Right renal pelvis (tissue), 4 donors: ENCODE results near the gene ASTN2. TPM values are rescaled to one million over a fixed set of nuclear protein-coding genes. Genes with fewer than 3 reads are reported as not detected.

ENCODE experiments used
- DNase-seq, 4 donors: peaks; one replicate each; pipeline ENCODE4 v3.0.0-alpha.2; 2013; ENCODE audit warnings: low read depth in 4 of 4, low spot score in 3 of 4, missing footprints in 1 of 4
- polyA plus RNA-seq, 4 donors: library from polyadenylated mRNA; unstranded; fragments of 120-200 nt; gene quantifications; one replicate each; pipeline ENCODE4 v1.2.1, GENCODE V29; 2013; ENCODE audit not compliant: insufficient read length in 4 of 4

Gene ASTN2
- polyA plus RNA-seq, 4 donors, result 15.1 to 17.7 (median 16.1) TPM

- no peak for DNase-seq
Measured at GRCh38 chr9:116419181-116419580, 995.7 kb downstream of the ASTN2 start.

- DNase-seq, result no peak
Measured at GRCh38 chr9:116417464-116417863, 997.4 kb downstream of the ASTN2 start.

- no peak for DNase-seq
Measured at GRCh38 chr9:116416421-116416820, 998.4 kb downstream of the ASTN2 start.

- DNase-seq, result no peak
Measured at GRCh38 chr9:116414374-116414773, 1000.5 kb downstream of the ASTN2 start.

- no peak for DNase-seq
Measured at GRCh38 chr9:116411506-116411905, 1003.4 kb downstream of the ASTN2 start.

GRCh38 chr9:116409638-116410037 is 1005.2 kb downstream of the ASTN2 start:
- no peak for DNase-seq

- DNase-seq, result no peak
Measured at GRCh38 chr9:116409129-116409528, 1005.7 kb downstream of the ASTN2 start.

- no peak for DNase-seq
Measured at GRCh38 chr9:116406469-116406868, 1008.4 kb downstream of the ASTN2 start.

GRCh38 chr9:116405321-116405720 is 1009.5 kb downstream of the ASTN2 start:
- no peak for DNase-seq

- no peak for DNase-seq
Measured at GRCh38 chr9:116404228-116404627, 1010.6 kb downstream of the ASTN2 start.

GRCh38 chr9:116403171-116403570 is 1011.7 kb downstream of the ASTN2 start:
- no peak for DNase-seq

- no peak for DNase-seq
Measured at GRCh38 chr9:116395699-116396037, 1019.2 kb downstream of the ASTN2 start.

GRCh38 chr9:116394894-116395698 is 1019.8 kb downstream of the ASTN2 start:
- DNase-seq, result no peak

- no peak for DNase-seq
Measured at GRCh38 chr9:116394070-116394469, 1020.8 kb downstream of the ASTN2 start.

- DNase-seq, result no peak
Measured at GRCh38 chr9:116393198-116393597, 1021.7 kb downstream of the ASTN2 start.

GRCh38 chr9:116391306-116391900 is 1023.5 kb downstream of the ASTN2 start:
- DNase-seq, result no peak

GRCh38 chr9:116390303-116391228 is 1024.3 kb downstream of the ASTN2 start:
- no peak for DNase-seq

- no peak for DNase-seq
Measured at GRCh38 chr9:116389541-116390302, 1025.1 kb downstream of the ASTN2 start.

GRCh38 chr9:116387934-116388698 is 1026.7 kb downstream of the ASTN2 start:
- DNase-seq, result no peak

- no peak for DNase-seq
Measured at GRCh38 chr9:116383936-116384335, 1030.9 kb downstream of the ASTN2 start.
